ENCODE measurements around the gene OFD1.
A peak's percentile ranks its signal among the peaks of the same experiment; 100 is the strongest.

Gene OFD1, protein sequence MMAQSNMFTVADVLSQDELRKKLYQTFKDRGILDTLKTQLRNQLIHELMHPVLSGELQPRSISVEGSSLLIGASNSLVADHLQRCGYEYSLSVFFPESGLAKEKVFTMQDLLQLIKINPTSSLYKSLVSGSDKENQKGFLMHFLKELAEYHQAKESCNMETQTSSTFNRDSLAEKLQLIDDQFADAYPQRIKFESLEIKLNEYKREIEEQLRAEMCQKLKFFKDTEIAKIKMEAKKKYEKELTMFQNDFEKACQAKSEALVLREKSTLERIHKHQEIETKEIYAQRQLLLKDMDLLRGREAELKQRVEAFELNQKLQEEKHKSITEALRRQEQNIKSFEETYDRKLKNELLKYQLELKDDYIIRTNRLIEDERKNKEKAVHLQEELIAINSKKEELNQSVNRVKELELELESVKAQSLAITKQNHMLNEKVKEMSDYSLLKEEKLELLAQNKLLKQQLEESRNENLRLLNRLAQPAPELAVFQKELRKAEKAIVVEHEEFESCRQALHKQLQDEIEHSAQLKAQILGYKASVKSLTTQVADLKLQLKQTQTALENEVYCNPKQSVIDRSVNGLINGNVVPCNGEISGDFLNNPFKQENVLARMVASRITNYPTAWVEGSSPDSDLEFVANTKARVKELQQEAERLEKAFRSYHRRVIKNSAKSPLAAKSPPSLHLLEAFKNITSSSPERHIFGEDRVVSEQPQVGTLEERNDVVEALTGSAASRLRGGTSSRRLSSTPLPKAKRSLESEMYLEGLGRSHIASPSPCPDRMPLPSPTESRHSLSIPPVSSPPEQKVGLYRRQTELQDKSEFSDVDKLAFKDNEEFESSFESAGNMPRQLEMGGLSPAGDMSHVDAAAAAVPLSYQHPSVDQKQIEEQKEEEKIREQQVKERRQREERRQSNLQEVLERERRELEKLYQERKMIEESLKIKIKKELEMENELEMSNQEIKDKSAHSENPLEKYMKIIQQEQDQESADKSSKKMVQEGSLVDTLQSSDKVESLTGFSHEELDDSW

DNA sequence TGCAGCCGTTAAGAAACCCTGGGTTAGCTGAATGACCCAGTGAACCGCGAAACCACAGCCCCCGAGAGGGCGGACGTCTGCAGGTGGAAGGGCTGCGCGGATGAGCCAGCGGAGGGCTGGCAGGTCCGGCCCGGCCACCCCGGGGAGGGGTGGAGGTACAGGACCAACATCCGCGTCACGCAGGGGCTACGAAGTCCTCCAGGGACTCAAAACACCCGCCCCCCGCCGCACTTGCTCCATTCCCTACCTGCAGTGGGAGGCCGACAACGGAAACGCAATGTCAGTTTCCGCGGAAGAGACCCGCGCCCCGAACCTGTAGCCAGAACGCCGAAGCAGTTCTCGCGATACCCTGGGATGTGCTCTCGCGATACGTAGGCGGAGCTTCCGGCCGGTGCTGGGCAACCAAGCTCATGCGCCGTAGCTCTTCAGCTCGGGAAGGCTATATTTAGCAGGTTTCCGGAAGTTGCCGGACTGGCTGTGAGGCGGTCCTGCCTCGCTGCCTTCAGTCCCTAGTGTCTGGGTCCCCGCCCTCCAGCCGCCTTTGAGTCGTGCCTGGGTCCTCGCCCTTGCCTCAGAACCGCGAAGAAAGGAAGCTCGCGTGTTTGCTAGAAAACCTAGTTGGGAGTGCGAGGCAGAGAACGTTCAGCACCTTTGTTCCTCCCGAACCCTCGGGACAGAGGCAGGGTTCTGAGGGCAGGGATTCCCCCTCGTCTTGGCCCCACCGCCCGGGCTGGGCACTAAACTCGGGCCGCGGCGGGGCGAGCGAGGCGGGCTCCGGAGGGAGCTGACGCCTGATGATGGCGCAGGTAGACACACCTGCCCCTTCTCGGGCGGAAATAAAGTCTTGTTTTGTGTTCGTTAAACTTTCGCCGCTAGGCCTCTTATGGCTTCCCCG, at the start of gene OFD1, which contains the start of gene TRAPPC2:
Gene OFD1 (plus strand): TSS at position 471 of the 895 bp plus-strand sequence. CDS start 324 bp downstream, at position 795.
Gene TRAPPC2 (minus strand): TSS at position 343 of the 895 bp plus-strand sequence. CDS start 14,657 bp downstream, outside the sequence.
- DNase-seq, result peak; percentile 88

DNA sequence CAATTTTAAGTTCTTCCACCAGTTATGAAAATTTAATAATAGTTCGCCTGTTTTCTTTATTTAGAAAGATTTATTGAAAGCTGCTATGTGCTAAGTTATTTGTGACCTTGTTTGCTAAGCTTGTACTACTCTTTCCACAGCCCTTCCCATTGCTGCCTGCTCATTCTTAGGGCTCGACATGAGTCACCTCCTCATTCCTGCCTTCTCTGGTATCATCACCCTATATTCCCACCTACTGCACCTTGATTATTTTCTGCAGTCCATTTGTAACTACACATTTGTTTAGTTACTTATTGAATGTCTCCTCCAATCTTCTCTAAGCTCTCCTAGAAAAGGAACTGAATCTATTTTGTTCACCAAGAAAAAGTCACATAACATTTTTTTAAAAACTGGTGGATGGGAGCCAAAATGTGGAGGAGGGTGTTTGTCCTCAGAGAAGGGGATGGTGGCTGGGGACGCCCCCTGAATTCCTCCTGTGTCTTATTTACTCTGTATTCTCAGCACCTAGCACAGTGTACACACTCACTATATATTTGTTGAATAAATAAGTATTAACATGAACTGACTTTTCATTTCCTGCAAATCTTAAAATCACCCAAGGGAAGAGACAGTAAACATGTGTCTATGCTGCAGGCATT, 49.3 kb upstream of the OFD1 start:
- DNase-seq, result no peak

DNA sequence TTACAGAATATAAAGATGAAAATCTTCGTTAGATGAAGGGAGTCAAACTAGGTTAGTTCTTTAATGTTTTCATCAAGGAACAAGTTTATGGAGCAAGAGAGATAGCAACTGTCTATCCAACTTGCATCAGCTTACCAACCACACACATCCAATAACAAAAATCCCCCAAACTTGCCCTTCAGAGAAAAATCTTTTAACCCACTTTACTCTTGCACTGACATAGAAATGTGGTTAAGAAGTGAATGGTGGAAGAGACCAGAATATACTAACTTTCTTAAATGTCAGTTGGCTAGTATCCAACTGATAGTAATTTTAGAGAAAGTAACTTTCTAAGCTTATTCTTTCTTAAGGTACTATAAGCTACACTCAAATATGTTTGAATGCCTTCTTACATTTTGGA, 47.3 kb upstream of the OFD1 start:
- DNase-seq, result no peak

DNA sequence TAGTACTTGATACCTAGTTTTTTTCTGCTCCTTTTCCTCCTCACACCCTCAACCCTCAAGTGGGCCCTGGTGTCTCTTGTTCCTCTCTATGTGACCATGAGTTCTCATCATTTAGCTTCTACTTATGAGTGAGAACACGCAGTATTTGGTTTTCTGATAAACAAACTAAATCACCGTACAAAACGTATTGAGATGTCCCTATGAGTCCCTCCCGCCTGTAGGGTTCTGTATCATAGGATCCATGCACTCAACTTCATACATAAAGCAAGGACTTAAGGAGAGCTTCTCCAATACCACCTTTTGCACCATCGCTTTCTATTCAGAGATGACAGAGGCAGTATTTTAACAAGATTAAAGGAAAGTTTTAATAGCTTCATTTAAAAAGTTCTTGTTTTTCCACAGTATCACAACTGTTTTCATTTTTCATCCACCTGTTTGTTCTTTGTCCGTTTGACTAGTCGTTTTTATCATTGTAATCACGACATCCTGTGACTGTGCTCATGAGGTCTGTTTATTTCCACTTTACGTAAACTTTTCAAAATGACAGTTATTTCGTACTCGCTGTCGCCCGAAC, 46.1 kb upstream of the OFD1 start:
- no peak for DNase-seq

DNA sequence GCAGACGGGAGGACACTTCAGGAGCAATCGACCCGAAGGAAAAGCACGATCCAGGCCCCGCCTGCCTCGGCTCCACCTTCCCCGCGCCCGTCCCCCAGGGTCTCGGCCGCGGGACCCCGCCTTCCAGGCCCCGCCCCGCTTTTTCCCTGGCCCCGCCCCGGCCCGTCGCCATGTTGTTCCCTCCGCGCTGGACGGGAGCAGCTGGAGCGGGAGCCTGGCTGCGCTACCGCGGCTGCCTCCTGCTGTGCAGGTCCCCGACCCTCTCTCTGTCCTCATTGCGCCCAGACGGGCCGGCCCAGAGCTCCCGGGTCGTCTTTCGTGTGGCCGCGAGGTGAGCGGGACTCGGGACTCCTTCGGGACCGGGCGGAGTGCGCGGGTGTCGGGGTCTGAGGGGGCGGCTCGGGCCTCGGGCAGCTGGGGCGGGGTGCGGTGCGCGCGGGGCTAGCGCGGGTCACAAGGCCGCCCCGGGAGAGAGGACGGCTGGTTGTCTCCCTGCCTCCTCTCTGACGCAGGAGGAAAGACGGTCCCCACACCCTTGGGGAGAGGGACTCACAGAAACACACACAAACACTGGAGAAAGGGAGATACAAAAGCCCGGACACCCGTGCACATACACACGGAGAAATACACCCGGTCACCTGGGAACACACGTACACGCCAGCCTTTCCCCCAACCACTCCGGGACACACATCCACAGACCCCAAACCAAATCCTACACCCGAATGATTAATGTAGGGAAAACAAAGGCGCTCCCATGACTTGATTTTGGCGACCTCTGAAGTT, 45.4 kb upstream of the OFD1 start, which contains the start of gene RAB9A:
Gene RAB9A (plus strand): TSS at position 171 of the 783 bp plus-strand sequence. CDS start 19,619 bp downstream, outside the sequence.
- DNase-seq, result peak; percentile 61

DNA sequence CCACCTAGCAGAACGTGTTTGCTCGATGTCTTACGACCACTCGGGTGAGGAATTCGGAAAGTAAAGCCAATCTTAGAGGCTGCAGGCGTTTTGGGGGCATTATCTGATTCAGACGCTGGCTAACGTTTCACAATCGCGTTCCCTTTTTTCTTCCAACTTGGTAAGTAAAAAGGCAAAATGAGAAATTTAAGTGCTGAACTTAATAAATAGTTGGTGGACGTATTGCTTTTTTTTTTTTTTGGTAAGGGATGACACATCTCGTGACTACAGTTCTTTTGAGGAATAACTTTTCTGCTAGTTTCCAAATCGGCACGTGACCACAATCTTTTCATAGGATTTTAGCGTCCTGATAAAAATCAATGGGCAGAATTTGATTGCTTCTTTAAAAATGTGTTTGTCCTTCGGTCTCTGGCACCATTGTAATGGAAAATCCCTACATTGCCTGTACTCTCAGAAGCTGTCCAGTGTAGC, 44.8 kb upstream of the OFD1 start:
- DNase-seq, result no peak

DNA sequence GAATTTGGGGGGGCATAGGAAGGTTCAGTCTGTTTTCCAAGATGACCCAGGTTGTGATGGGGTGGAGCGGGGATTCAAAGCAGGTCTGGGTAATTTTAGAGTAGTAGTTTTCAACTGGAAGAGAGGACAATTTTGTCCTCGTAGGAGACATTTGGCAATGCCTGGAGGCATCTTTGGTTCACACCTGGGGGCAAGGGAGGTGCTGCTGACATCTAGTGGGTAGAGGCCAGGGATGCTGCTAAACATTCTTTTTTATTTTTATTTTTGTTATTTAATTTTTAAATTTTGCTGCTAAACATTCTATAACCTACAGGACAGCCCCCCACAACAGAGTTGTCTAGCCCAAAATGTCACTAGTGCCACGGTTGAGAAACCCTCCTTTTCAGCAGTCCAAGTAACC, 43.7 kb upstream of the OFD1 start:
- no peak for DNase-seq

DNA sequence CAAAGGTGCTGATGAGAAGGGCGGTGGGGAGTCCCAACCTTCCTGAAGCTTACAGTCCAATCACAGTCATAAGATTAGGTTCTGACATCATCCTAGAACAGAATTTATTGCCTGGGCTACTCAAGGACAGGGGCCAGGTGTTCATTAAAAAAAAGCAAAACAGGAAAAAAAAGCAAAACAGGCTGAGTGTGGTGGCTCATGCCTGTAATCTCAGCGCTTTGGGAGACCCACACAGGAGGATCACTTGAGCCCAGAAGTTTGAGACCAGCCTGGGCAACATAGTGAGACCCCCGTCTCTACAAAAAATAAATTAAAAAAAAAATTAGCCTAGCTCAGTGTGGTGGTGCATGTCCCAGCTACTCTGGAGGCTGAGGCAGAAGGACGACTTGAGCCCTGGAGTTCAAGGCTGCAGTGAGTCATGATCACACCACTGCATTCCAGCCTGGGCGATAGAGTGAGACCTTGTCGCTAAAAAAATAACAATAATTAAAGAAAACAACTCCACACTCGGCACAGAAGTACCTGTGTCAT, 42.6 kb upstream of the OFD1 start:
- DNase-seq, result no peak

DNA sequence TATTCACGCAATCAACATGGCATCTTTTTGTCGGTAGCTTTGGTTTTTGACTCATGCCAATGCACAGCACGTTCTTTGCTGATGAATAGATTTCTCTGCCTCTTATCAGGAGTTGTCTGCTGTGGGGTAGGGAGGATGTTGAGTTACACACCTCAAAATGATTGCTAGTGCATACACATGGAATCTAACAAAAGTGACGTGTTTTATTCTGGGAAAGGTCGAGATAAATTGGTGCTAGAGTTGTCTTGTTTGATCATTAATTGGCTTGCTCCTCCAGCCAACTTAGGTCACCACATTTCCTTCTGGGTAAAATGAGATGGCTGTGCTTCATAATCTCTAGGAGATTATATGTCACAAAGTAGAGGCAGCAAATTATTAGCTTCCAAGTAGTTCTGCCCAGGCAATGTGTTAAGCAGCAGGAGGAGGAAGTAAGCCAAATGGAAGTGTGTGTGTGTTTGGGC, 41.7 kb upstream of the OFD1 start:
- DNase-seq, result no peak

DNA sequence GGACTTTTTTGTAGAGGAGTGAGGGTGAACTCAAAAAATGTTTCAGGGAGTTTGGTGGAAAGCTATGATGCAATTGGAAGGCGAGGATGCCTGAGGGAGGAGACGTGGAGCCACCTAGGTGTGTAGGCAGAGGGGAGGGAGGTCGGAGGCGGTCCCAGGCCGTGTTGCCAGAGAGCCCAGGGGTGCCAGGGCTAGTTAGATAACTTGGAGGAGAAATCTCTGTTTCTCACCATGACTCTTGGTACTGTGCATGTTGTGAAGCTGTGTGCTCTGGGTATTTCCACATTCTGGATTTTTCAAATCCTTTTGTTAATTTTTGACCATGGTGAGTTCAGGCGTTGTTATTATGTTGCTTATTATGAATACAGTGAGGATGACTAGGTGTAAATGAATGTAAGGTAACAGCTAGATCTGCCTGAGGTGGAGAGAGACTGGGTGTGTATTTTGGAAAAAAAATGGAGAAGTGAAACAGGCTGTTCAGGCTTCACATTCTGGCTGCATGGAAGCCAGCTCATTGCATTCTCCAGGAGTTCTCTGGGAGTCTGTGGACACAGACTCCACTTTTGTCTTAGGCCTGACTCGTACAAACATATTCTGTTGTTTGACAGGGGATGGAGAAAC, 41.1 kb upstream of the OFD1 start:
- no peak for DNase-seq

DNA sequence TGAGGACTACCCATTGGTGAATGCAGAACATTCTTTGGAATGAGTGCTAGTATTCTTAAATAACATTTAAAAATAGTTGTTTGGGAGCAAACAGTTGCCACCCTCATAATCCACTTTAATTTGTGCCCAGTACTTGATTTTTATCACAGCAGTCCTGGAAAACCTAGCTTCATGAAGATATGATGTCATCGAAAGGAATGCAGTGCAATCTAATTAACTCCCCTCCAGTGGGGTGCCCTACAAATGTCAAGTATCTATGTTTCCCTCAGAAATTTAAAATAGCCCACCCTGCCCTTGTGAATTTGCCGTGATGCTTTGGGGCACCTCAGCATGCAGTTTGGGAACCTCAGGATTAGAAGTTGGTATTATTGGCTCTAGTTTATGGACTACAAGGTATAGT, 40.2 kb upstream of the OFD1 start:
- DNase-seq, result no peak

DNA sequence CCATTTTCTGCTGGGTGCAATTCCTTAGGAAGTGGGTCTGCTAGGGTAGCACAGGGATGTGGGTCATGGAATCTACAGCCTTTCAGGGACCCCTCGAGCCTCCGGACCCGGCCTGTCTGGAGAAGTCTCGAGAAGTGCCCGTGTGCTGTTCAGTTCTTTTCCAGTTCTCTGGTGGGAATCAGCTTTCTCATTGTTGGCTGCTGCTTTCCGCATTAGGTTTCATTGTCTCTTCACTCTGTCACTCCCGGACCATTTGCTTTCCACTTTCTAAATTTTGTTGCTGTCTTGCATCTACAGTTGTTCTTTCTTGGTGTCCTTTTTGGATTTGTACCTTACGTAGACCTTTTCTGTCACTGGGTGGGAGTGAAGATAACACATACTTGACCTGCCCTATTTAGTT, 39.6 kb upstream of the OFD1 start:
- no peak for DNase-seq

DNA sequence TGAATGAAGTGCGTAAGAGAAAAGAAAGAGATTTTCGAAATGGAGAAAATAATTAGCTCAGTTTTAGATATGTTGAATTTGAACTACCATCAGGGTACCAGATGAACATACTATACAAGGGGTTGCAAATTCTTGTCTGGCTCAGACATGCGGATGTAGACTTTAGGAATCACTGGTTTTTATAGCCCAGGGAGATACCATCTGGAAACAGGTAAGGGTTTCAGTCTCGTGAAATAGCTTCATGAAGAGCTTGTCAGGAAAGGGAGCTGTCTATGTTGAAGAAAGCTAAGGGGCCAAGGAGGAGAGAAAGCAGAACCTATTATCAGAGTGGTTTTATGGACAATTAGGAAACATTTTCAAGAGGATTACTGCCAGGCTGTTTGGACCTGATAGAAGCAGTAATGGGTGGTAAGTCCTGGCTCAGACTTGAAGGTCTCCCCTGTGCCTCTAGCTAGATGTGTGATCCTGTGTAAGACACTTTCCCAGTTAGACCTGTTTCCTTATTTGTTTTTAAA, 38.9 kb upstream of the OFD1 start:
- no peak for DNase-seq

DNA sequence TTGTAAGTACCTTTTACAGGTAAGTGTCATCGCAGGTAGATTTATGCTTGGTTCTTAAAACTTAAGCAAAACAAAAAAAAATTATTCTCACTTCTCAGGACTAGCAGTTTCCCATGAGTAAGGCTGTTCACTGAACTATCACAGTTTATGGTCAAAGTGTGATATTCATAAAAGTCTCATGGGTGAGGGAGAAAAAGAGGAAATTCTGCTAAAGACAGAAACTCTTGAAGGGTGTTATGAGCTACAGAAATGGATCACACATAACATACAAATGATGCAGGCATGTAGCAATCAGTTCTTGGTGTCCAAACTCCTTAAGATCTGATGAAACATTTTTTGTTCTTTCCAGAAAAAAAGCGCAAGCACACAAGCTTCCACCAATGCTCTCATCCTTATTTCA, 37.1 kb upstream of the OFD1 start:
- no peak for DNase-seq

DNA sequence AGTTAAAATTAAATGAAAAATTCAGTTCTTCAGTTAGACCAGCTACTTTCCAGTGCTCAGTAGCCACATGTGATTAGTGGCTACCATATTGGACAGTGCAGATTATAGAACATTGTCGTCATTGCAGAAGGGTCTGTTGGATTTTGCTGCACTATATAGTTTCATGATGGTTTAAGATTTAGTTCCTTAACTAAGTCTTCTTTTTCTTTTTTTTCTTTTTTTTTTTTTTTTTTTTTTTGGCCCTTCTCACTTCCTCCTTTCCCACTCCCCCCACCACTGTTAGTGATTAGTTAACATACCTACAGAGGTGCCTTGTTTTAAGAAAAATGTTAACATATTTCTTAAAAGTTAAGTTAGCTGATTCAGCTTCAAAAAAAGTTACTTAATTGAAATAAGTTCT, 36.6 kb upstream of the OFD1 start:
- DNase-seq, result no peak

DNA sequence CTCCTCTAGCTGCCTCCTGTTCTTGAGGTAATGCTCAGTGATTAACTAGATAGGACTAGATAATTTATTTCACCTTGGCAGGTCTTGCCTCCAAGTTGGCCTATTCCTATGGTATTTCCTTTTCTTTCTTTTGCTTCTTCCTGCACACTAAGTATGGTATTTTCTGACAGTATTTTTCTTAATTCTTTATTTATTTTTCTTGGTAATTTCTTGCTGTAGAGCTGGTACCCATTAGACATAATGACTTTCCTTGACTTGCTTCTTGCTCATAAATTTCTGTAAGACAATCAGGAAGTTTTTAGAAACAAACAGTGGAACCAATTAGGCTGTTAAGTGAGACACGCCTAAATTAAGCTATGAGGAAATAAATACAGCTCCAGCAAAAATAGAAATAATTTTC, 36.1 kb upstream of the OFD1 start:
- DNase-seq, result no peak

DNA sequence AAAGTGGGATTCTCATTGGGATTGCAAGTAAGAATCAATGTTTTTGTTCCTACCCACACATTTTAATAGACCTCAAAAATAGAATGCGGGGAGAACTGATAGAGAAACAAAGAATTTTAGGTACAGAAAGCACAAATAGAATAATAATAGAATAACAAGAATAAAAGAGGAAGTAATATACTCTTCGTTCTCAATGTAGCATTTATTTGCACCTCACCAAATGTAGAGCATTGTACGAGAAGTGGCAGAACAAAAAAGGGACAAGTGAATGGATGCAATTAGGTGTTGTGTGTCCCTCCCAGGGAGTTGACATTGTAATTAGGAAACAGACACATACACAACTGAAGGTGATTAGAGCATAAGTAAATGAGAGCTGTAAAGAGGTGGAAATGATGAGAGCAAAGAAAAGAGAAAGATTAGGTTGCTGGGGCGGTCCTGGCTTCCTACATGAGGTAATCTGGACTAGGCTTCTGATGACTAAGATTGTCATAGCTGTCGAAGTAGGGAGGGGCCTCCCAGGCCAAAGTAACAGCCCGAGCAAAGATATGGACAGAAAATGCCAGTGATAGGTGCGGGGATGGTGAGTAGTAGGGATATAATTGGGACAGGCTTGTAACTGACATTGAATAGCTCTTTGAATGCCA, 35.2 kb upstream of the OFD1 start:
- no peak for DNase-seq

DNA sequence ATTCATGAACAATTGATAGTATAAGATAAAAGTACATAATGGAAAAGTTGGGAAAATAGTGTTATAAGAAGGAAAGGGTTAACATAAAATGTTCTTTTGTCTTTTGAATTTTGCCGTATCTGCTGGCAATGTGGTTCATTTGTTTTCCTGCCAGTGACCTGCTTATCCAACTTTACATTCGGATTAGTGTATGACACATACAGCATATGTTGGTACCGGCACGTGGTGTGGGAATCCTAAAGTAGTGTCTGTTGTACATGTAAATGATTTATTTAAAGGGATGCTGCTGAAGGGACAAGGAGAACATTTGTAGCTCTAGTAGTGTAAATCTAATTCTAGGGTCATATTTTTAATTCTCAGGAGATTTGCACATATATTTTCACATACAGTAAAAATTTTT, 34.2 kb upstream of the OFD1 start:
- no peak for DNase-seq
